K562 (cell line): ENCODE measurements around the gene GAB2. TPM values are rescaled to one million over a fixed set of nuclear protein-coding genes. Genes with fewer than 3 reads are reported as not detected.
A peak's percentile ranks its signal among the peaks of the same experiment; 100 is the strongest.

Experiments
- ATAC-seq: fragments of 200-7000 bp; cut with Tn5 transposase; 3 replicates; pipeline ENCODE4 v1.9.1; 2020; ENCODE audit warnings: moderate library complexity
- BruUV-seq: library from RNA; stranded (reverse); fragments of 400-500 nt; replicated peaks from 2 replicates; lab custom pipeline; 2021; lab: Mats Ljungman, UMichigan
- CTCF ChIA-PET: fragments of 300-600 bp; formaldehyde crosslinking; extraction: SDS; loops from one replicate; lab custom pipeline; 2021; ENCODE audit warnings: low intra/inter-chr PET ratio; lab: Yijun Ruan, JAX
- POLR2A ChIA-PET: fragments of 300-600, 350-650 bp; sonication (Branson Sonifier 250); formaldehyde crosslinking; extraction: SDS; loops from one replicate; lab custom pipeline; 2021; ENCODE audit warnings: antibody characterized with exemption, inconsistent platforms; lab: Yijun Ruan, JAX
- DNase-seq, 4 experiments: peaks; one replicate each; pipeline versions ENCODE4 v3.0.0 to v3.0.0-alpha.2; 2011 to 2018; ENCODE audit warnings: low spot score in 3 of 4, mixed read lengths in 3 of 4; ENCODE audit errors: extremely low read depth in 1 of 4
- FAIRE-seq: peaks from 2 replicates; lab custom pipeline; 2011; peaks lifted over from hg19 to GRCh38; lab: Jason Lieb, UNC
- H2AFZ ChIP-seq: 2 replicates; pipeline ENCODE4 v1.6.0; 2011; ENCODE audit warnings: low read depth, low read length, control low read depth, inconsistent platforms
- H3K27ac ChIP-seq: fragments of 200-600 bp; 3 replicates; pipeline ENCODE4 v1.8.0; 2011; ENCODE audit warnings: low read depth, mild to moderate bottlenecking, control low read depth, inconsistent platforms, low read length, moderate library complexity, mixed read lengths; ENCODE audit errors: extremely low read depth
- H3K27me3 ChIP-seq, 2 experiments: fragments of 300-600 bp in 1 of 2; 2 replicates in 1 of 2; 3 replicates in 1 of 2; pipeline versions ENCODE4 v1.6.0 to v1.8.0; 2011; ENCODE audit warnings: inconsistent platforms in 2 of 2, low read length in 2 of 2, mild to moderate bottlenecking in 1 of 2, mixed read lengths in 1 of 2, moderate library complexity in 1 of 2; ENCODE audit not compliant: control insufficient read depth in 2 of 2, insufficient read depth in 2 of 2
- H3K36me3 ChIP-seq: fragments of 300-600 bp; 3 replicates; pipeline ENCODE4 v1.8.0; 2011; ENCODE audit warnings: mild to moderate bottlenecking, low read length, inconsistent platforms; ENCODE audit not compliant: control insufficient read depth, insufficient read depth
- H3K4me1 ChIP-seq, 2 experiments: fragments of 200-600 bp in 1 of 2; replicated peaks in 1 of 2; 2 replicates in 1 of 2; 3 replicates in 1 of 2; pipeline versions ENCODE4 v1.5.1 to v1.8.0; 2011; ENCODE audit warnings: inconsistent platforms in 2 of 2, low read length in 2 of 2, mild to moderate bottlenecking in 1 of 2, mixed read lengths in 1 of 2, moderate library complexity in 1 of 2; ENCODE audit not compliant: control insufficient read depth in 2 of 2, insufficient read depth in 2 of 2
- H3K4me2 ChIP-seq: 2 replicates; pipeline ENCODE4 v1.6.1; 2011; ENCODE audit warnings: low read length, control low read depth, inconsistent platforms, mixed read lengths; ENCODE audit not compliant: insufficient read depth
- H3K4me3 ChIP-seq: fragments of 200-600 bp; sonication (generic), shearing (Covaris generic); 2 replicates; pipeline ENCODE4 v1.5.1; 2016; ENCODE audit warnings: control low read depth, inconsistent platforms
- H3K79me2 ChIP-seq: fragments of 200-600 bp; 3 replicates; pipeline ENCODE4 v1.8.0; 2011; ENCODE audit warnings: low read length, inconsistent platforms; ENCODE audit not compliant: control insufficient read depth, insufficient read depth
- H3K9ac ChIP-seq, 2 experiments: 2 replicates each; pipeline versions ENCODE4 v1.6.0 to v1.6.1; 2011; ENCODE audit warnings: low read depth in 2 of 2, low read length in 2 of 2, control low read depth in 1 of 2, inconsistent platforms in 1 of 2, mild to moderate bottlenecking in 1 of 2, mixed read lengths in 1 of 2; ENCODE audit not compliant: insufficient read depth in 1 of 2
- H3K9me1 ChIP-seq: one replicate; pipeline ENCODE4 v1.6.0; 2011; ENCODE audit warnings: inconsistent platforms, mild to moderate bottlenecking, low read length, moderate library complexity; ENCODE audit not compliant: control insufficient read depth, insufficient read depth
- H3K9me3 ChIP-seq: replicated peaks from 2 replicates; pipeline ENCODE4 v1.5.1; 2011; ENCODE audit warnings: low read depth, low read length, inconsistent platforms; ENCODE audit not compliant: control insufficient read depth, insufficient read depth
- H4K20me1 ChIP-seq: replicated peaks from 2 replicates; pipeline ENCODE4 v1.6.1; 2011; ENCODE audit warnings: low read length, inconsistent platforms, mixed read lengths; ENCODE audit not compliant: control insufficient read depth, insufficient read depth
- C11orf30 ChIP-seq: fragments of 450-650 bp; IDR thresholded peaks from 2 replicates; pipeline ENCODE4 v1.6.1; 2016; ENCODE audit warnings: low read depth, mild to moderate bottlenecking
- HMG20B ChIP-seq: fragments of 250-450 bp; sonication (Bioruptor Pico); IDR thresholded peaks from 2 replicates; pipeline ENCODE4 v1.5.0; 2021; ENCODE audit warnings: mild to moderate bottlenecking
- MAFF ChIP-seq: IDR thresholded peaks from 2 replicates; pipeline ENCODE4 v1.6.1; 2012; ENCODE audit warnings: low read length, improper control_type of control experiment
- MAFK ChIP-seq: IDR thresholded peaks from 2 replicates; pipeline ENCODE4 v1.6.1; 2011; ENCODE audit warnings: low read length, improper control_type of control experiment
- STAT5A ChIP-seq: IDR thresholded peaks from 2 replicates; pipeline ENCODE4 v1.6.1; 2012; ENCODE audit warnings: low read length, inconsistent platforms, borderline replicate concordance
- ZNF316 ChIP-seq: fragments of 450-650 bp; IDR thresholded peaks from 2 replicates; pipeline ENCODE4 v1.6.1; 2016
- WGBS: fragments of 100-300 bp; shearing (Covaris generic); methylation state at CpG from one replicate; pipeline ENCODE4 v1.1.6; 2016; ENCODE audit warnings: low coverage, mixed read lengths; ENCODE audit not compliant: insufficient coverage; ENCODE audit errors: missing lambda C conversion rate; 5-methylcytosine and 5-hydroxymethylcytosine counted together
- in situ Hi-C: fragments of 300-500 bp; cut with MboI; formaldehyde crosslinking; loops from 4 replicates; pipeline ENCODE4 v1.15.0; 2018; ENCODE audit warnings: inconsistent platforms, mixed read lengths
- intact Hi-C: fragments of 100-400 bp; cut with micrococcal nuclease; formaldehyde crosslinking; loops from 2 replicates; pipeline ENCODE4 v1.14.2; 2022
- polyA plus RNA-seq, 8 experiments: library from polyadenylated mRNA; depleted of rRNA in 4 of 8; stranded (reverse) in 5 of 8; unstranded in 3 of 8; fragments of >200 nt; fragmentation: Nextera tagmentation in 2 of 8; fragmentation: Illumina TruSeq in 1 of 8; extraction: Ambion mirVana in 2 of 8; extraction: Trizol in 1 of 8; gene quantifications; 2 replicates each; pipeline versions ENCODE4 v1.2.1 to v1.2.3, GENCODE V29; 2011 to 2014; ENCODE audit warnings: inconsistent platforms in 1 of 8, missing spikeins in 1 of 8
- total RNA-seq, 7 experiments: library from RNA; depleted of rRNA in 6 of 7; stranded (reverse); fragments of >200 nt in 6 of 7; fragmentation: Illumina TruSeq in 2 of 7; extraction: Trizol in 2 of 7; gene quantifications; 2 replicates each; pipeline versions ENCODE4 v1.2.1 to v1.2.3, GENCODE V29; 2011 to 2021; ENCODE audit warnings: low replicate concordance in 1 of 7
- TF ChIP-seq, protein P1 (sequence below): IDR thresholded peaks from 2 replicates; pipeline ENCODE4 v1.6.1; 2012; ENCODE audit warnings: low read depth, low read length, improper control_type of control experiment, borderline replicate concordance
- TF ChIP-seq, protein P2 (sequence below), 2 experiments: fragments of 250-450 bp in 1 of 2; fragments of 450-650 bp in 1 of 2; sonication (Bioruptor Pico) in 1 of 2; IDR thresholded peaks; 2 replicates each; pipeline versions ENCODE4 v1.6.1 to v1.8.0; 2016 to 2021; ENCODE audit warnings: mild to moderate bottlenecking in 2 of 2, moderate library complexity in 2 of 2, missing compliant biosample characterization in 1 of 2, missing genetic modification characterization in 1 of 2

The GAB2 gene
- total and polyA plus RNA-seq, 9 of the 15 experiments (the other 6 are each of a cell fraction or from before 2014, with no cell fraction given), result 2.3 to 35.2 (median 16.1) TPM

DNA sequence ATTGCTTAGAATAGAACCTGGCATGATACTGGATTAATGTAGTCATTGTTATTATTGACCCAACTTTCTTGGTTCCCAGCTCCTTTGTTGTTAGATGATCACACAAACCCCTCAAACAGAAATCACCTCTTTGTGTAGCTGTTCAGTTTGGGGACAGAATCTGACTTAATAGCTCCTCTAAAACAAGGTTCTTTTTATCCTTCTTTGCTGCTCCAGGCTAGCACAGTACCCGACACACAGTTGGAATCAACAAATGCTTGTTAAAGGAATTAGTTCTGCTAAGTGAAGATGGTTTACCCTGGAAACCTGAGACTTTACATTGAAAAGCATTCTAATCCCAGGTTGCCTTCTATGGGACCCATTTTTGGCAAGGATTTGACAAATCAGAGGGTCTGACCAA lies 43.9 kb downstream of the GAB2 start (continued):
- TF ChIP-seq, protein P1, sequence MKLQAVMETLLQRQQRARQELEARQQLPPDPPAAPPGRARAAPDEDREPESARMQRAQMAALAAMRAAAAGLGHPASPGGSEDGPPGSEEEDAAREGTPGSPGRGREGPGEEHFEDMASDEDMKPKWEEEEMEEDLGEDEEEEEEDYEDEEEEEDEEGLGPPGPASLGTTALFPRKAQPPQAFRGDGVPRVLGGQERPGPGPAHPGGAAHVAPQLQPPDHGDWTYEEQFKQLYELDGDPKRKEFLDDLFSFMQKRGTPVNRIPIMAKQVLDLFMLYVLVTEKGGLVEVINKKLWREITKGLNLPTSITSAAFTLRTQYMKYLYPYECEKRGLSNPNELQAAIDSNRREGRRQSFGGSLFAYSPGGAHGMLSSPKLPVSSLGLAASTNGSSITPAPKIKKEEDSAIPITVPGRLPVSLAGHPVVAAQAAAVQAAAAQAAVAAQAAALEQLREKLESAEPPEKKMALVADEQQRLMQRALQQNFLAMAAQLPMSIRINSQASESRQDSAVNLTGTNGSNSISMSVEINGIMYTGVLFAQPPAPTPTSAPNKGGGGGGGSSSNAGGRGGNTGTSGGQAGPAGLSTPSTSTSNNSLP, result no peak

DNA sequence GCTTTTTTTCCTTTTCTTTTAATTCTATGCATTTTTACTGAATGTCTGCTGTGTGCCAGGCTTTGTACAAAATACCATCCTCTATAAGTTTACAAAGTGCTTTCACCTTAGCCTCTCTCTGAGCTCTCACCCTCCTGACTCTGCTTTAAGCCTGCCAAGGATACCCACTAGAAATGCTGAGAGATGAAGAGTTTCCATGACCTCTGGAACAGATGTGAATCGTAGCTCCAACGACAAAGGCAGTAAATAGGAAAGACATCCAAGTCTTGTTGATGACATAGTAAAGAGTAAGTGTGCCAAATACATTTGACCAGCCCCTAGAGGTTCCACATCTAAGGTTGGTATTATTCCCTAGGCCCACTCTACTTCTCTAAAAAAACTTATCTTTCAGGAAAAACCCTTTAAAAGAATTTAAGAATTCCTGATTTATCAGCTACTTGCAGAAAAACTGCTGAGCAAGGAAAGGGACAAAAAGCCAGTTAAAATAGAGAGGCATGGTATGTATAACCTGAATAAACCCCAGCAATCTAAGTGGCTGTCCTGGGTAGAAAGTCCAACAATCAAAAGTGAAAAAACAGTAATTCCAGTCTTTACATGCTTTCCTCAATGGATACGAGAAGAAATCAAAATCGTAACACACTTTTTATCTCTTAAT lies 45.4 kb downstream of the GAB2 start:
- peaks cover 13% of the 10 kb centered on the region; the same call in 1 of the 3 replicates for H3K36me3 ChIP-seq
- DNase-seq (no peak), ATAC-seq (no peak; the same call in 2 of the 3 replicates), FAIRE-seq (no peak)
- H2AFZ ChIP-seq, result no peak overlapping the region
- no peaks in the 10 kb centered on the region for H3K27me3 ChIP-seq
- H4K20me1 ChIP-seq, result no peaks in the 10 kb centered on the region
- H3K9me1 ChIP-seq, result no peaks in the 10 kb centered on the region
- H3K27ac ChIP-seq, result no peak overlapping the region
- in situ Hi-C loops, result no loop called here
- ChIA-PET CTCF (no interaction called here), POLR2A (interaction anchor here (0.7 to 1.3 kb wide), 4 partner anchors 8 to 31 kb away, joined by 3 read pairs; no protein-coding TSS in a partner anchor)
- 40% methylated on average over 4 of the region's 4 CpGs for WGBS
- peaks cover 12% of the 10 kb centered on the region; the same call in 1 of the 2 replicates for H3K9me3 ChIP-seq
- H3K9ac ChIP-seq, result no peak overlapping the region
- peaks cover 6 to 23% of the 10 kb centered on the region in 2 experiments; a peak in 4 of 5 replicates for H3K4me1 ChIP-seq
- no peak overlapping the region for H3K4me3 ChIP-seq
- no peak overlapping the region for H3K4me2 ChIP-seq
- intact Hi-C loops, result no loop called here
- no TSS peak for BruUV-seq
- H3K79me2 ChIP-seq, result peaks cover 82% of the 10 kb centered on the region
- TF ChIP-seq, protein P2, sequence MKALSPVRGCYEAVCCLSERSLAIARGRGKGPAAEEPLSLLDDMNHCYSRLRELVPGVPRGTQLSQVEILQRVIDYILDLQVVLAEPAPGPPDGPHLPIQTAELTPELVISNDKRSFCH (CRISPR knock-in tag; IDR thresholded peaks at IDR 0.05), result no peak
- TF ChIP-seq, protein P2 (tag; IDR thresholded peaks at IDR 0.05), result no peak
- TF ChIP-seq MAFK (peak; percentile 26; the same call in 1 of the 2 replicates), C11orf30 (peak; percentile 57), STAT5A (no peak), HMG20B (no peak), ZNF316 (peak; percentile 68), MAFF (peak; percentile 16; the same call in 1 of the 2 replicates)
- TF ChIP-seq, all 486 proteins: peak for 4
